Measurements from ENCODE around the gene CDKN3.

Gene CDKN3, protein sequence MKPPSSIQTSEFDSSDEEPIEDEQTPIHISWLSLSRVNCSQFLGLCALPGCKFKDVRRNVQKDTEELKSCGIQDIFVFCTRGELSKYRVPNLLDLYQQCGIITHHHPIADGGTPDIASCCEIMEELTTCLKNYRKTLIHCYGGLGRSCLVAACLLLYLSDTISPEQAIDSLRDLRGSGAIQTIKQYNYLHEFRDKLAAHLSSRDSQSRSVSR

DNA sequence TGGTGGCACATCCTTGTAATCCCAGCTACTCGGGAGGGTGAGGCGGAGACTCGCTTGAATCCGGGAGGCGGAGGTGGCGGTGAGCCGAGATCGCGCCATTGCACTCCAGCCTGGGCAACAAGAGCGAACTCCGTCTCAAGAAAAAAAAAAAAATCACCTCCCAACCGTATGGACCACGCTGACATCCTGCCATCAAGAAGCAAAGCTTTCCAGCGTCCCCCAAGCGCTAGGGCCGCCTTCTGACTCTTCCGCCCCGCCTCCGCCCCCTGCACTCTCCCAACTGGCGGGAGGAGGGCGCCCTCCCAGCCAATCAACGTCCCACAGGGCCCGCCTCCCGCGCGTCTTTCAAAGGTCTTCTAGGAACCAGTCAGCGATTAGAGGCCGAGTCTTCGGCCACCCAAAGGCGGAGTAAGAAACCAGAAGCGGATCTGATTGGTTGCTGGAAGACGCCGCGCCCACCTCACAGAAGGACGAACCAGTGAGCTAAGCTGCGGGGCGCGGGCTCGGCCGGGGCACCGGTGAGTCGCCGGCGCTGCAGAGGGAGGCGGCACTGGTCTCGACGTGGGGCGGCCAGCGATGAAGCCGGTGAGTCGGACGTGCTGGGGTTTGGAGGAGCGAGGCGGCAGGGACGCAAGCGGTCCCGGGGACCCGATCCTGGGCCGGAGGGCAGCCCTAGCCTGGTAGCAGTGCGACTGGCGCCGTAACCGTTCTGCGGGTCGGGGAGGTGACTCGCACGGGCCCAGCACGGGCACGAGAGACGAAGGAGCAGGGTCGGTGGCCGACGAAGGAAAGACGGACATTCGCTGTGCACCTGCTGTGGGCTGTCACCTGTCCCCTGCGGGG, at the start of gene CDKN3:
CDKN3 (plus strand) TSS at position 515 of the 843 bp plus-strand sequence; CDS start at position 577, 62 bp downstream.
- ATAC-seq (peak; percentile 95), DNase-seq (peak; percentile 95)
- H3K27ac Mint-ChIP-seq = peak within 1 kb of the TSS; percentile 87
- peaks cover 29% of the 10 kb centered on the region for H3K4me1 Mint-ChIP-seq
- H3K27me3 Mint-ChIP-seq = peaks cover 2% of the 10 kb centered on the region
- peak within 1 kb of the TSS; percentile 84 for H3K4me3 Mint-ChIP-seq
- peaks cover 7% of the 10 kb centered on the region for H3K36me3 Mint-ChIP-seq (ENCODE audit: low read depth)
- H3K9me3 Mint-ChIP-seq = no peaks in the 10 kb centered on the region

DNA sequence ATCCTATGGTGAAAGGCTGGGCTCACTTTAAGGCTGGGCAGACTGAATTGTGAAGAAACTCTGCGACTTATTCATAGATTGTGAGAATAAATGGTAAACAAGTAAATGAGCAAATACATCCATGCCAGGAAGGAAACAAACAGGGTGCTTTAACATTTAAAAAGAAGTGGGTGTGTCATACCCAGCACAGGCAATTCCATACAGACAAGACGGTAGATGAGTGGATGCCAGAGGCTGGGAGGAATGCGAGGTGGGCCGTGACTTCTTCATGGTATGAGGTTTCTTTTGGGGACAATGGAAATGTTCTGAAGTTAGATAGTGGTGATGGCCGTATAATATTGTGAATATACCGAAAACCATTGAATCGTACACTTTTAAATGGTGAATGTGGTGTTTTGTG, 49.8 kb upstream of the CDKN3 start:
- no peaks in the 10 kb centered on the region for H3K4me1 Mint-ChIP-seq
- ATAC-seq (no peak), DNase-seq (no peak)
- H3K4me3 Mint-ChIP-seq = no peak overlapping the region
- no peaks in the 10 kb centered on the region for H3K36me3 Mint-ChIP-seq (ENCODE audit: low read depth)
- peaks cover 19% of the 10 kb centered on the region for H3K27me3 Mint-ChIP-seq
- H3K27ac Mint-ChIP-seq = no peak overlapping the region
- no peaks in the 10 kb centered on the region for H3K9me3 Mint-ChIP-seq

DNA sequence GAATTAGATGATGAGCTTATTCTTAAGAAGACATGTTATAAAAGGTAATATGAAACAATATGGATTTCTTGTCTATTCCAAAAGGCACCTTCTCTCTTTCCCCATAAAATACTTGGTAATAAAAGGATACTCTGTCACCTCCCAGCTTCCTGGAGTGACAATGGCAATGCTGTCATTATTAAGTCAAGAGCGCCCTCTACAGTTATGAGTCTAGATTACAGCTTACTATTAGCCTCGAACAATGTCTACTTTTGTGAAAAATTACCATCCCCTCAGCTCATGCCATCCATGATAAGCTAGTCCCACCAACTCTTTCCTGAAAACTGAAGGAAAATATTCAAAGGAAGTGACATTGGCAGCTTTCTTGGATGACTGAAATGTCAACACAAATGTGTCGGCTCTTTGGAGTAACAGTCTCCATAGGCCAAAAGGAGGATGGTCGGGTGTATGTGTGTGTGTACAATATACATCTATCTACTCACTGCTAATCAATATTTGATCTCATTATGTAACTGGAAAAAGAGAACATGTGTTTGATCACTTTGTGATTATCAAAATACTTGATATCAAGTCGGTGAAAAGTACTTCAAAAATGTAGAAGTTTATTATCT, 48.7 kb upstream of the CDKN3 start:
- Mint-ChIP-seq H3K27me3 (peaks cover 19% of the 10 kb centered on the region), H3K4me3 (no peak overlapping the region), H3K9me3 (no peaks in the 10 kb centered on the region), H3K36me3 (ENCODE audit: low read depth) (no peaks in the 10 kb centered on the region), H3K4me1 (no peaks in the 10 kb centered on the region), H3K27ac (no peak overlapping the region)
- ATAC-seq (peak; percentile 40), DNase-seq (no peak)

DNA sequence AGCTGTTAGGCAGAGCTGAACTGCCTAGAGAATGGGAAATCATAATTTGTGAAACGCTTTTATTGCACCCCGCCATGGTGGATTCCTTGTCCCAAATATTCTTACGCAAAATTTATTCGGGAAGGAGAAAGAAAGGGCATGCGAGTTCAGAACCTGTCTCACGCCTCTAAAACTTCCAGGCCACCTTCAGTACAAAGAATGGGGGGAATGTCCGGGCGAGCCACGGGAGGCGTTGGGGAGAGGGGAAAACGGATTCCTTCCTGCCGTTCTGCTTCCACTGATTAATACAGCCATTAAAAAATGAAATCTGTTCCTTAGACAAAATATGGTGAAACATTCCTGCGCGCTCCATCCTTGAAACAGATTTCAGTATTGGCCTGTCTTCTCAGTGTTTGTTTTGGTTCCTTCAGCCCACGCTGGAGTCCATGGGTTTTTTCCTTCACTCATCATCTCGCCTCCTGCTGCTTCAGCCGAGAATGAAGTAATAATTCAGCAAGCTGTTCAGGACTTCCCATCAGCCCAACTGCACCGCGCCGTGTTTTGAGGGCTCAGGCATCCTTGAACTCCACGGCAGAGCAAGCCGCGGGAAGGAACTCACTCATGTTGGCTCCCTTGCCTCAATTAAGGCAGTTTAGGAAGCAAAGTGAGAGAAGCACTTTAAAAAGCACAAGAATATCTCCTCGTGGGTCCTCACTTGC, 47.7 kb upstream of the CDKN3 start:
- no peaks in the 10 kb centered on the region for H3K4me1 Mint-ChIP-seq
- ATAC-seq = no peak
- H3K9me3 Mint-ChIP-seq = no peaks in the 10 kb centered on the region
- H3K27me3 Mint-ChIP-seq = peaks cover 19% of the 10 kb centered on the region
- H3K36me3 Mint-ChIP-seq (ENCODE audit: low read depth) = no peaks in the 10 kb centered on the region
- DNase-seq = no peak
- no peak overlapping the region for H3K4me3 Mint-ChIP-seq
- H3K27ac Mint-ChIP-seq = no peak overlapping the region

DNA sequence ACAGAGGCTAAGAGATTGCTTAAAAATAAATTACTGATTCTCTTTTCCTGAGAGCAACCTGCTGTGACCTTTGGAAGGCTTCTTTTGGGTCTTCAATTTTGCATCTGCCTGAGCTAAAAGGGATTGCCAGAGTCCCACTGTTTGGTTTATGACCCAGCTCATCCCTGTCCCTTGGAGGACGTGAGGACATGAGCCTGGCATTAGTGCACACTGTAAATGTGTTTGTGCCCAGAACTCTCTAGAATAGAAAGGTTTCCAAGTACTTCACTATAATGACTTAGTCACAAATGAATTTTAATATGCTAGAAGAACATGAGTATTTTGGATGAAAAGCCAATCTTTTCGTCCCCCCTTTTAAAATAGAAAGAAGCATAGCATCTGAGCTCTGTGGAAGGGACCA, 47.1 kb upstream of the CDKN3 start:
- ATAC-seq (no peak), DNase-seq (no peak)
- Mint-ChIP-seq H3K9me3 (no peaks in the 10 kb centered on the region), H3K27me3 (peaks cover 23% of the 10 kb centered on the region), H3K36me3 (ENCODE audit: low read depth) (no peaks in the 10 kb centered on the region), H3K4me1 (no peaks in the 10 kb centered on the region), H3K27ac (no peak overlapping the region), H3K4me3 (no peak overlapping the region)

DNA sequence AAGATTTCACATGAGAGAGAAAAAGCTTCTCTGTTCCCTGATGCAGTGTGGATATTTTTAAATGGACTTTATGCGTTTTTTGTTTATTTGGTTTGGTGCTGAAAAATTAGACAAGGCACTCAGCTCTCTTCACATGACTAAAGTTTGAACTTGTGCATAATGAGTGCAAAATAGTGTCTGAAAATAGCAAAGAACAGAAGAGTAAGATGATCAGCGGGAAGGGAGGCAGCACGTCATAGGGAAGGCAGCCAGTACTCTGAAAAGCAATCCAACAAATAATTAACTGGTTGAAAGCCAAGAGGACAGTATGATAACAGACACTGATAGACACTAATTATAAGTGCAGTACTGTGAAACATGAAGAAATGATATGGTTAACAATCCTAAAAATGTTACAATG, 46.6 kb upstream of the CDKN3 start:
- ATAC-seq = no peak
- H3K36me3 Mint-ChIP-seq (ENCODE audit: low read depth) = no peaks in the 10 kb centered on the region
- H3K4me1 Mint-ChIP-seq = no peaks in the 10 kb centered on the region
- no peak overlapping the region for H3K4me3 Mint-ChIP-seq
- no peaks in the 10 kb centered on the region for H3K9me3 Mint-ChIP-seq
- peaks cover 23% of the 10 kb centered on the region for H3K27me3 Mint-ChIP-seq
- no peak overlapping the region for H3K27ac Mint-ChIP-seq
- no peak for DNase-seq

DNA sequence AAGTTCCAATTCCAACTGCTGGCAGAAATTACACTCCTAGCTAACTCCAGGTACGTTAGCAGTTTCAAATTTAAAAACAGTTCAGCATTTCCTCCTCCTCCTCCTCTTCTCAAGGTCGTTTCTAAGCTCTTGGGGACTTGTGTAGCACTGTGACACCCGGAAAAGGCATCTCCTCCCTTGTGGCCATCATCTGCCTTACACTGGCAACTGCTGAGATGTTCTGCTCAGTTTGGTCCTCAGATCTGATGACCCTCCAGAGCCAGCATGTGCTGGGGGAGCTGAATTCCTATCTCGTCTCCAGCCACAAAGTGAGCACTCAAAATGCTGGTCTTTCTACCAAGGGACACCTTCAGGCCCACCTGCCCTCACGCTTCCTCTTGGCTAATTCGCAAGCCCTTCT, 43.5 kb upstream of the CDKN3 start:
- H3K36me3 Mint-ChIP-seq (ENCODE audit: low read depth) = no peaks in the 10 kb centered on the region
- H3K9me3 Mint-ChIP-seq = no peaks in the 10 kb centered on the region
- H3K4me3 Mint-ChIP-seq = no peak overlapping the region
- ATAC-seq (no peak), DNase-seq (no peak)
- no peaks in the 10 kb centered on the region for H3K4me1 Mint-ChIP-seq
- H3K27ac Mint-ChIP-seq = no peak overlapping the region
- H3K27me3 Mint-ChIP-seq = peaks cover 29% of the 10 kb centered on the region

DNA sequence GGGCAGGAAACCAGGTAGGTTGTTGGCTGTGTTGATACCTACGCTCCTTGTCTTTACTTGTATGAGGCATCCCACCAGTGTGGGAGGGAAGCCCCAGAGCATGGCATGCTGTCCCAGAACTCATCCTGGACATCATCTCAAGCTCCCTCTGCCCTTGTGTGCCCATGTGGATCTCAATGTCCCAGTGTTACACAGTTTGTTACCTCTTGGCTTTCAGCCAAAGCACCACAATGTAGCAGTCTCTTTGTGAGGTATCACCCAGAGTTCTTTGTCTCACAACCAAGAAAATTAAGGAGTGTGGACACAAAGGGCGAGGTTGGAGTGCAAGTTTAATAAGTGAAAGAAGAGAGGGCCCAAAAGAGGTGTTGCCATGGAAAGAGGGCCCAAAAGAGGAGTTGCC, 43.1 kb upstream of the CDKN3 start:
- H3K36me3 Mint-ChIP-seq (ENCODE audit: low read depth) = no peaks in the 10 kb centered on the region
- ATAC-seq = no peak

DNA sequence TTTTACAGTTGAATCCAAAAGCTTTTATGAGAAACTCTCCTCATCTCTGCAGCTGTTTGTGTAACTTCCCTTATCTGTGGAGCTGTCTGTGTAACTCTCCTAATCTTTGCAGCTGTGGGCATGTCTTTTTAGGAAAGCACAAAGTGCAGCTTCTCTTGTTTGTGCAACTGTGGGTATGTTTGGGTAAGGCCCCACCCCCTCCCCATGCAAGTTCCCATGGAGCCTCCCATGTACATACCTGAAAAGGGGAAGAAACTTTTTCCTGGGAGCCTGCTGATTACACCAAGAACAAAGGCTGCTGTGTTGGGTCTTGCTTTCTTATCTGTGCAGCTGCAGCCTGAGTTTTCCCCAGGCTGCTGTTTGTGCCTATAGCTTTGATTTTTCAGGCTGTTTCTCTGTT, 42.7 kb upstream of the CDKN3 start:
- Mint-ChIP-seq H3K27ac (no peak overlapping the region), H3K36me3 (ENCODE audit: low read depth) (no peaks in the 10 kb centered on the region), H3K27me3 (peaks cover 23% of the 10 kb centered on the region), H3K9me3 (no peaks in the 10 kb centered on the region), H3K4me1 (no peaks in the 10 kb centered on the region), H3K4me3 (no peak overlapping the region)
- DNase-seq = no peak
- ATAC-seq = no peak

More for the DNA sequence above, 43.1 kb upstream of the CDKN3 start:
- Mint-ChIP-seq H3K4me1 (no peaks in the 10 kb centered on the region), H3K4me3 (no peak overlapping the region), H3K9me3 (no peaks in the 10 kb centered on the region), H3K27me3 (peaks cover 27% of the 10 kb centered on the region), H3K27ac (no peak overlapping the region)
- no peak for DNase-seq

DNA sequence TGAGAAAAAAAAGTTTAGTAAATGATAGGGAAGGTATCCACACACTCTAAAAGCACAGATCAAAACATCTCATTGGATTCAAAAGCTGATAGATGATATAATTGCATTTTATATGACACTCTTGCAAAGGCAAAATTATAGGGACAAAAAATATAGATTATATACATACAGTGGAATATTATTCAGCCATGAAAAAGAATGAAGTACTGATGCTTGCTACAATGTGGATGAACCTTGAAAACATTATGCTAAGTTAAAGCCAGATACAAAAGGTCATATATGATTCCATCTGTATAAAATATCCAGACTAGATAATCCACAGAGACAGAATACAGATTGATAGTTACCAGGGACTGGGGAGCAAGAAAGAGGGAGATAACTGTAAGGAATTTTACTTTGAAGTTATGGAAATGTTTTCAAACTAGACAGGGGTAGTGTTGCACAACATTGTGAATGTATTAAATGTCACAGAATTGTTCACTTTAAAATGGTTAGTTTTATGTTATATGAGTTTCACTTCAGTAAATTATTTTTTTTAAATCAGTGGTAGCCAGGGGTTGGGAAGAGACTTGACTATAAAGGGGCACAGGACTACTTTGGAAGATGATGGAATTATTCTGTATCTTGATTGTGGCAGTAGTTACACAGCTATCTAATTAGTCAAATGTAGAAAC, 41.7 kb upstream of the CDKN3 start:
- Mint-ChIP-seq H3K9me3 (no peaks in the 10 kb centered on the region), H3K27me3 (peaks cover 20% of the 10 kb centered on the region), H3K36me3 (ENCODE audit: low read depth) (no peaks in the 10 kb centered on the region), H3K4me1 (no peaks in the 10 kb centered on the region), H3K27ac (no peak overlapping the region), H3K4me3 (no peak overlapping the region)
- DNase-seq (no peak), ATAC-seq (no peak)

DNA sequence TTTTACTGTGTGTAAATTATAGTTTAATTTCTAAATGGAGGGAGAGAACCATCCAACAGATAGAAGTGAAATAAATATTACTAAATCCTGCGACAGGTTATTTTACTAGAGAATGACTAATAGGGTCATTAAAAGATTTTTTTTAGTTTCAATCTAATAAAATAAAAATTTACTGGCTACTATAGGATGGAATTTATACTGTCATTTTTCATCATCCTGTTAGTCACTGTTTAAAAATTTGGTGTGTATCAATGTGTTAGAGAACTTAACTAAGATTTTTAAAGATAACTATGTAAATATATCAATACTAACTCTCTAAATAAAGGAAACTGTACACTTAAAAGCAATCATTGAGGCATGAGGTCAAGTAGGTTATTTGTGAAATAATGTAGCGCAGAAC, 41.1 kb upstream of the CDKN3 start:
- no peaks in the 10 kb centered on the region for H3K36me3 Mint-ChIP-seq (ENCODE audit: low read depth)
- no peak overlapping the region for H3K27ac Mint-ChIP-seq
- no peak for ATAC-seq
- DNase-seq = no peak
- H3K4me1 Mint-ChIP-seq = no peaks in the 10 kb centered on the region
- H3K27me3 Mint-ChIP-seq = peaks cover 16% of the 10 kb centered on the region
- H3K9me3 Mint-ChIP-seq = no peaks in the 10 kb centered on the region
- no peak overlapping the region for H3K4me3 Mint-ChIP-seq

DNA sequence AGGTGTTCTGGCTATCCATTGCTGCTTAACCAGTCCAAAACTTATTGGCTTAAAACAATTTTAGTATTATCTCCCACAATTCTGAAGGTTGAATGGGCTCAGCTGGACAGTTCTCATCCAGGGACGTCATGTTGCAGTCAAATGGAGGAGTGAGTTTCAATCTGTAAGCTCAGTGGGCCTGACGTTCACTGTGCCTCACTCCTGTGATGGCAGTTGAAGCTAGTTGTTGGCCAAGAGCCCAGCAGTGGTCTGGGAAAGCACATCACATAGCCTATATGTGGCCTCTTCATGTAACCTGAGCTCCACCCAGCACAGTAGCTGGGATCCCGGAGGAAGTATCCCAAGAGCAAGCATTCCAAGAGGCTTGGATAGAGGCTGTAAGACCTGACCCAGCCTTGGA, 40.6 kb upstream of the CDKN3 start:
- Mint-ChIP-seq H3K27ac (no peak overlapping the region), H3K9me3 (no peaks in the 10 kb centered on the region), H3K27me3 (peaks cover 14% of the 10 kb centered on the region), H3K36me3 (ENCODE audit: low read depth) (no peaks in the 10 kb centered on the region), H3K4me1 (no peaks in the 10 kb centered on the region), H3K4me3 (no peak overlapping the region)
- DNase-seq (no peak), ATAC-seq (no peak)

DNA sequence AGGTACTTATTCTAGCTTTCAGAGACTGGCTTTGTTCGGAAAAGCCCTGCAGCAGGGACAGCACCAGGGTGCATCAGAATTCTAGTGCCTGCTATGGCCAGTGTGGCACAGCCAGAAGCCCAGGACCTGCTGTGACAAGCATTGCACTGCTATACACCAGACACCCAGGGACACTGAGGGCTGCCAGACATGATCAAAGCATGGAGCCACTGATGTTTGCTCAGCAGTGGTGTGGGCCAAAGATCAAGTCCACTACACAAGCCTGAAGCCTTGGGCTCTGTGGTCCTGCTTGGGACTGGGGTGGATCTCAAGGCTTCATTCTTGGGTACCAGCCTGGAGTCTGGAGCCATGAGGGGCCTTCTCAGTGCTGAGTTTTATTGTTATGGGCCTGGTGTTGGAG, 36.1 kb upstream of the CDKN3 start:
- H3K27me3 Mint-ChIP-seq = peaks cover 11% of the 10 kb centered on the region
- no peaks in the 10 kb centered on the region for H3K4me1 Mint-ChIP-seq
- H3K27ac Mint-ChIP-seq = no peak overlapping the region
- no peaks in the 10 kb centered on the region for H3K36me3 Mint-ChIP-seq (ENCODE audit: low read depth)
- ATAC-seq (no peak), DNase-seq (no peak)
- H3K9me3 Mint-ChIP-seq = no peaks in the 10 kb centered on the region
- no peak overlapping the region for H3K4me3 Mint-ChIP-seq

DNA sequence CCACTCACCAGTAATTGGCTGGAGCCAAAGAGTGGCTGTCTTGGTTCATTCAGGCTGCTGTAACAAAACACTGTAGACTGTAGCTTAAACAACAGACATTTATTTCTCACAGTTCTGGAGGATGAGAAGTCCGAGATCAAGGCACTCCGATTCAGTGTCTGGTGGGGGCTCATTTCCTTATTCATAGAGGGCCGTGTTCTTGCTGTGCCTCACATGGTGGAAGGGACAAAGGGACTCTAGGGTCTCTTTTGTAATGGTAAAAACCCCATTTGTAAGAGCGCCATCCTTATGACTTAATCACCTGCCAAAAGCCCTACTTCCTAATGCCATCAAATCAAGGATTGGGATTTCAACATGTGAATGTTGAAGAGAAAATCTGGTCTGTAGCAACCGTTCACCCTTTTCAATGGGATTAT, 34.7 kb upstream of the CDKN3 start:
- ATAC-seq (no peak), DNase-seq (no peak)
- no peaks in the 10 kb centered on the region for H3K9me3 Mint-ChIP-seq
- no peak overlapping the region for H3K27ac Mint-ChIP-seq
- H3K4me1 Mint-ChIP-seq = no peaks in the 10 kb centered on the region
- peaks cover 13% of the 10 kb centered on the region for H3K27me3 Mint-ChIP-seq
- H3K36me3 Mint-ChIP-seq (ENCODE audit: low read depth) = no peaks in the 10 kb centered on the region
- no peak overlapping the region for H3K4me3 Mint-ChIP-seq

Data from activated naive CD8-positive, alpha-beta T cell treated with anti-CD3 and anti-CD28 coated beads, Interleukin-2, amount 50 U/mL, for 24 hours (primary cell).